ENCODE results near the gene SYT3.

The SYT3 gene

GRCh38 chr19:50668416-50668815 is 28.7 kb upstream of the SYT3 start:
- Mint-ChIP-seq H3K9me3 (no peaks in the 10 kb centered on the region), H3K27ac (no peak overlapping the region), H3K4me3 (no peak overlapping the region), H3K27me3 (ENCODE audit: low read depth) (peaks cover 77% of the 10 kb centered on the region), H3K36me3 (ENCODE audit: low read depth) (peaks cover 5% of the 10 kb centered on the region), H3K4me1 (peaks cover 11% of the 10 kb centered on the region)
- no peak for TF ChIP-seq CTCF (IDR thresholded peaks at IDR 0.05; ENCODE audit: unreplicated experiment in 3 of 3)

- Mint-ChIP-seq H3K27me3 (ENCODE audit: low read depth) (peaks cover 73% of the 10 kb centered on the region), H3K27ac (no peak overlapping the region), H3K9me3 (no peaks in the 10 kb centered on the region), H3K36me3 (ENCODE audit: low read depth) (peaks cover 5% of the 10 kb centered on the region), H3K4me1 (peaks cover 11% of the 10 kb centered on the region), H3K4me3 (no peak overlapping the region)
- no peak for TF ChIP-seq CTCF (IDR thresholded peaks at IDR 0.05; ENCODE audit: unreplicated experiment in 3 of 3)
Measured at GRCh38 chr19:50667759-50668231, 28.1 kb upstream of the SYT3 start.

- H3K4me1 Mint-ChIP-seq: peaks cover 11% of the 10 kb centered on the region
- no peak for TF ChIP-seq CTCF (IDR thresholded peaks at IDR 0.05; ENCODE audit: unreplicated experiment in 3 of 3)
- H3K9me3 Mint-ChIP-seq: no peaks in the 10 kb centered on the region
- H3K27me3 Mint-ChIP-seq (ENCODE audit: low read depth): peaks cover 68% of the 10 kb centered on the region
- no peak overlapping the region for H3K4me3 Mint-ChIP-seq
- H3K36me3 Mint-ChIP-seq (ENCODE audit: low read depth): peaks cover 5% of the 10 kb centered on the region
- no peak overlapping the region for H3K27ac Mint-ChIP-seq
Measured at GRCh38 chr19:50667177-50667758, 27.6 kb upstream of the SYT3 start.

GRCh38 chr19:50666346-50667176 is 26.9 kb upstream of the SYT3 start:
- no peak for TF ChIP-seq CTCF (IDR thresholded peaks at IDR 0.05; ENCODE audit: unreplicated experiment in 3 of 3)
- H3K4me3 Mint-ChIP-seq: no peak overlapping the region
- peaks cover 11% of the 10 kb centered on the region for H3K4me1 Mint-ChIP-seq
- no peak overlapping the region for H3K27ac Mint-ChIP-seq
- peaks cover 5% of the 10 kb centered on the region for H3K36me3 Mint-ChIP-seq (ENCODE audit: low read depth)
- H3K27me3 Mint-ChIP-seq (ENCODE audit: low read depth): peaks cover 61% of the 10 kb centered on the region
- H3K9me3 Mint-ChIP-seq: no peaks in the 10 kb centered on the region

GRCh38 chr19:50664204-50664603 is 24.5 kb upstream of the SYT3 start:
- H3K9me3 Mint-ChIP-seq: no peaks in the 10 kb centered on the region
- no peak overlapping the region for H3K27ac Mint-ChIP-seq
- peaks cover 4% of the 10 kb centered on the region for H3K36me3 Mint-ChIP-seq (ENCODE audit: low read depth)
- peaks cover 13% of the 10 kb centered on the region for H3K4me1 Mint-ChIP-seq
- H3K27me3 Mint-ChIP-seq (ENCODE audit: low read depth): peaks cover 45% of the 10 kb centered on the region
- H3K4me3 Mint-ChIP-seq: no peak overlapping the region
- TF ChIP-seq CTCF (IDR thresholded peaks at IDR 0.05; ENCODE audit: unreplicated experiment in 3 of 3): no peak
